OCI-LY7 (cell line): ENCODE measurements around the gene CIITA. TPM values are rescaled to one million over a fixed set of nuclear protein-coding genes. Genes with fewer than 3 reads are reported as not detected.
"Not testable (repeated sequence)": the region's sequence is repeated elsewhere in the genome, so short reads cannot be mapped to it uniquely, and the experiment has no call there.

Experiments used
- BruUV-seq: library from RNA; stranded (reverse); fragments of 400-500 nt; replicated peaks from 2 replicates; lab custom pipeline; 2021; lab: Mats Ljungman, UMichigan
- CTCF ChIA-PET: fragments of 300-600 bp; sonication (Branson Sonifier 250); formaldehyde crosslinking; loops from one replicate; lab custom pipeline; 2022; ENCODE audit warnings: antibody characterized with exemption; ENCODE audit not compliant: unreplicated experiment; lab: Charles Lee
- POLR2A ChIA-PET: fragments of 300-600 bp; sonication (Branson Sonifier 250); formaldehyde crosslinking; loops from one replicate; lab custom pipeline; 2022; ENCODE audit warnings: antibody characterized with exemption; lab: Charles Lee
- DNase-seq: peaks from one replicate; pipeline ENCODE4 v3.0.0-alpha.2; 2015; ENCODE audit warnings: low spot score
- H2AFZ ChIP-seq: fragments of 200-600 bp; sonication (generic), shearing (Covaris generic); 2 replicates; pipeline ENCODE4 v1.6.1; 2014; ENCODE audit warnings: mild to moderate bottlenecking, antibody characterized with exemption, low read length, moderate library complexity
- H3K27ac ChIP-seq: fragments of 200-600 bp; sonication (generic); 2 replicates; pipeline ENCODE4 v1.5.1; 2014; ENCODE audit warnings: mixed run types, low read depth, mild to moderate bottlenecking, moderate library complexity, low read length, inconsistent platforms; ENCODE audit not compliant: poor library complexity, severe bottlenecking
- H3K36me3 ChIP-seq: fragments of 200-600 bp; sonication (generic); 2 replicates; pipeline ENCODE4 v1.6.1; 2014; ENCODE audit warnings: mild to moderate bottlenecking, antibody characterized with exemption, low read length, moderate library complexity, mixed read lengths; ENCODE audit not compliant: insufficient read depth
- H3K4me1 ChIP-seq: fragments of 200-600 bp; sonication (generic); 2 replicates; pipeline ENCODE4 v1.5.1; 2014; ENCODE audit warnings: mild to moderate bottlenecking, low read length; ENCODE audit not compliant: insufficient read depth, poor library complexity, severe bottlenecking
- H3K4me2 ChIP-seq: fragments of 200-600 bp; sonication (generic); 2 replicates; pipeline ENCODE4 v1.6.1; 2014; ENCODE audit warnings: mild to moderate bottlenecking, low read length
- H3K4me3 ChIP-seq: fragments of 200-600 bp; sonication (generic); 2 replicates; pipeline ENCODE4 v1.5.1; 2014; ENCODE audit warnings: mild to moderate bottlenecking, low read depth, low read length; ENCODE audit not compliant: poor library complexity, severe bottlenecking
- H3K79me2 ChIP-seq: fragments of 200-600 bp; sonication (generic); 2 replicates; pipeline ENCODE4 v1.6.1; 2016; ENCODE audit warnings: low read depth, mild to moderate bottlenecking, low read length, moderate library complexity, mixed read lengths; ENCODE audit not compliant: insufficient read depth
- H3K9me2 ChIP-seq: fragments of 200-600 bp; sonication (generic); 2 replicates; pipeline ENCODE4 v1.6.1; 2016; ENCODE audit warnings: mild to moderate bottlenecking, low read length, mixed read lengths; ENCODE audit not compliant: insufficient read depth
- H3K9me3 ChIP-seq: fragments of 200-600 bp; sonication (generic); 2 replicates; pipeline ENCODE4 v1.6.1; 2014; ENCODE audit warnings: mild to moderate bottlenecking, mixed run types, low read length, mixed read lengths
- H4K20me1 ChIP-seq: fragments of 200-600 bp; sonication (generic); 2 replicates; pipeline ENCODE4 v1.6.1; 2014; ENCODE audit warnings: mild to moderate bottlenecking, antibody characterized with exemption, low read length, moderate library complexity, mixed read lengths; ENCODE audit not compliant: insufficient read depth
- CTCF ChIP-seq: fragments of 200-600 bp; sonication (generic); conservative IDR thresholded peaks from 2 replicates; pipeline ENCODE4 v1.5.1; 2014; ENCODE audit warnings: mild to moderate bottlenecking, antibody characterized with exemption, low read length, moderate library complexity, mixed read lengths
- EZH2phosphoT487 ChIP-seq: fragments of 200-600 bp; sonication (generic); IDR thresholded peaks from 2 replicates; pipeline ENCODE4 v1.6.1; 2018; ENCODE audit warnings: low read depth, borderline replicate concordance, mild to moderate bottlenecking, mixed run types, antibody characterized with exemption, low read length, moderate library complexity, mixed read lengths
- intact Hi-C: fragments of 100-400 bp; cut with micrococcal nuclease; formaldehyde crosslinking; loops from one replicate; pipeline ENCODE4 v1.10.0; 2022; ENCODE audit not compliant: unreplicated experiment
- total RNA-seq, 2 experiments: library from RNA; depleted of rRNA in 1 of 2; stranded (reverse); fragments of >200 nt in 1 of 2; shearing (Covaris generic) in 1 of 2; gene quantifications; 2 replicates each; pipeline ENCODE4 v1.2.3, GENCODE V29; 2014 to 2022

Gene CIITA
- total RNA-seq, 2 experiments from 2014 or later = 68.7 to 101 TPM

GRCh38 chr16:10923650-10924214, 46.7 kb downstream of the CIITA start:
- no TSS peak for BruUV-seq
- H2AFZ ChIP-seq = no peak overlapping the region
- no peak overlapping the region for H3K4me2 ChIP-seq
- CTCF ChIA-PET = no interaction called here
- H4K20me1 ChIP-seq = no peaks in the 10 kb centered on the region
- peaks cover 1% of the 10 kb centered on the region for H3K4me1 ChIP-seq
- DNase-seq = no peak
- no peak overlapping the region for H3K27ac ChIP-seq
- H3K36me3 ChIP-seq = peaks cover 72% of the 10 kb centered on the region
- H3K9me2 ChIP-seq = no peaks in the 10 kb centered on the region
- intact Hi-C loops = no loop called here
- no peak for TF ChIP-seq EZH2phosphoT487
- TF ChIP-seq CTCF = no peak
- POLR2A ChIA-PET = interaction anchor here (0.5 to 1.2 kb wide), 2 partner anchors 14 to 180 kb away, joined by 3 to 4 read pairs; partner anchors contain the start of gene NUBP1
- no peak overlapping the region for H3K4me3 ChIP-seq
- no peaks in the 10 kb centered on the region for H3K79me2 ChIP-seq
- no peaks in the 10 kb centered on the region for H3K9me3 ChIP-seq

- H4K20me1 ChIP-seq, BruUV-seq, H3K9me3 ChIP-seq, H3K4me1 ChIP-seq, intact Hi-C loops, CTCF ChIA-PET, DNase-seq, H3K4me3 ChIP-seq, H3K79me2 ChIP-seq, POLR2A ChIA-PET, H3K9me2 ChIP-seq, H3K27ac ChIP-seq, H3K4me2 ChIP-seq, H2AFZ ChIP-seq: not testable (repeated sequence)
- H3K36me3 ChIP-seq = peaks cover 60% of the 10 kb centered on the region
Measured at GRCh38 chr16:10925285-10925684, 48.3 kb downstream of the CIITA start.

- Histone ChIP-seq H3K9me3 (no peaks in the 10 kb centered on the region), H3K27ac (no peak overlapping the region), H3K4me2 (no peak overlapping the region), H3K4me1 (no peaks in the 10 kb centered on the region), H3K9me2 (no peaks in the 10 kb centered on the region), H3K79me2 (no peaks in the 10 kb centered on the region), H3K36me3 (peaks cover 54% of the 10 kb centered on the region), H3K4me3 (no peak overlapping the region), H4K20me1 (no peaks in the 10 kb centered on the region), H2AFZ (no peak overlapping the region)
- TF ChIP-seq CTCF = no peak
- TF ChIP-seq EZH2phosphoT487 = no peak
- no peak for DNase-seq
- intact Hi-C loops = no loop called here
- no TSS peak for BruUV-seq
- POLR2A ChIA-PET = no interaction called here
- CTCF ChIA-PET = no interaction called here
Measured at GRCh38 chr16:10926094-10926493, 49.1 kb downstream of the CIITA start.
